ENCODE measurements around the gene COPG2.

GRCh38 chr7:130683026-130683425 is 14.5 kb upstream of the COPG2 start:
- TF ChIP-seq USF1 (IDR thresholded peaks at IDR 0.05) (no peak), ZBTB7A (IDR thresholded peaks at IDR 0.05; ENCODE audit: low read depth) (no peak), CREB1 (IDR thresholded peaks at IDR 0.05; ENCODE audit: low read depth) (no peak), REST (IDR thresholded peaks at IDR 0.05; ENCODE audit: low read depth) (no peak), EP300 (IDR thresholded peaks at IDR 0.05; ENCODE audit: borderline replicate concordance) (no peak), RAD21 (IDR thresholded peaks at IDR 0.05; ENCODE audit: low read depth) (no peak), TAF1 (IDR thresholded peaks at IDR 0.05; ENCODE audit: low read depth) (no peak)

All from Ishikawa (cell line).